Neural cell (in vitro differentiated cells): ENCODE measurements around the gene SLC38A4. TPM values are rescaled to one million over a fixed set of nuclear protein-coding genes. Genes with fewer than 3 reads are reported as not detected.

Experiments used
- H2AFZ ChIP-seq: fragments of 200-600, 300-800 bp; sonication (generic), shearing (Covaris generic); 2 replicates; pipeline ENCODE4 v1.6.0; 2014; ENCODE audit warnings: low read depth, mild to moderate bottlenecking, antibody characterized with exemption, low read length, moderate library complexity
- H3F3A ChIP-seq: fragments of 200-600 bp; shearing (Covaris generic); 2 replicates; pipeline ENCODE4 v1.6.1; 2016; ENCODE audit warnings: mild to moderate bottlenecking, moderate library complexity, mixed read lengths, antibody characterized with exemption, low read length; ENCODE audit not compliant: insufficient read depth, poor library complexity, severe bottlenecking
- H3K27ac ChIP-seq: fragments of 200-600, 300-800 bp; sonication (generic), shearing (Covaris generic); 2 replicates; pipeline ENCODE4 v1.5.1; 2014; ENCODE audit warnings: mild to moderate bottlenecking, low read length, moderate library complexity
- H3K27me3 ChIP-seq: fragments of 300-800, 200-600 bp; sonication (generic), shearing (Covaris generic); 2 replicates; pipeline ENCODE4 v1.6.0; 2014; ENCODE audit warnings: mild to moderate bottlenecking, low read depth, low read length, moderate library complexity; ENCODE audit not compliant: insufficient read depth
- H3K36me3 ChIP-seq: fragments of 300-800, 200-600 bp; sonication (generic), shearing (Covaris generic); 2 replicates; pipeline ENCODE4 v1.5.1; 2014; ENCODE audit warnings: mild to moderate bottlenecking, antibody characterized with exemption, low read length, moderate library complexity; ENCODE audit not compliant: insufficient read depth
- H3K4me2 ChIP-seq: fragments of 300-800, 200-600 bp; sonication (generic), shearing (Covaris generic); 2 replicates; pipeline ENCODE4 v1.6.0; 2014; ENCODE audit warnings: mild to moderate bottlenecking, low read length
- H3K4me3 ChIP-seq: fragments of 300-800, 200-600 bp; sonication (generic), shearing (Covaris generic); 2 replicates; pipeline ENCODE4 v1.5.1; 2014; ENCODE audit warnings: mild to moderate bottlenecking, low read length, moderate library complexity
- H3K79me2 ChIP-seq: fragments of 200-600 bp; shearing (Covaris generic); replicated peaks from 2 replicates; pipeline ENCODE4 v1.6.0; 2014; ENCODE audit warnings: mild to moderate bottlenecking, low read length, moderate library complexity; ENCODE audit not compliant: insufficient read depth
- H3K9ac ChIP-seq: fragments of 300-800, 200-600 bp; sonication (generic), shearing (Covaris generic); 2 replicates; pipeline ENCODE4 v1.6.1; 2016; ENCODE audit warnings: mild to moderate bottlenecking, low read length, mixed read lengths
- H3K9me2 ChIP-seq: fragments of 200-600 bp; shearing (Covaris generic); 2 replicates; pipeline ENCODE4 v1.6.1; 2016; ENCODE audit warnings: mild to moderate bottlenecking, low read length, mixed read lengths; ENCODE audit not compliant: insufficient read depth
- H3K9me3 ChIP-seq: fragments of 200-600, 300-800 bp; sonication (generic), shearing (Covaris generic); 2 replicates; pipeline ENCODE4 v1.6.1; 2016; ENCODE audit warnings: mild to moderate bottlenecking, mixed run types, low read length, moderate library complexity, mixed read lengths
- H4K20me1 ChIP-seq: fragments of 200-600 bp; shearing (Covaris generic); 2 replicates; pipeline ENCODE4 v1.6.1; 2016; ENCODE audit warnings: mild to moderate bottlenecking, mixed run types; ENCODE audit not compliant: insufficient read depth
- EP300 ChIP-seq: fragments of 450-650 bp; conservative IDR thresholded peaks from 2 replicates; pipeline ENCODE4 v1.6.1; 2014; ENCODE audit warnings: antibody characterized with exemption, mild to moderate bottlenecking, moderate library complexity; ENCODE audit not compliant: poor library complexity, severe bottlenecking
- EZH2 ChIP-seq: fragments of 200-600, 300-800 bp; shearing (Covaris generic), sonication (generic); IDR thresholded peaks from 2 replicates; pipeline ENCODE4 v1.6.1; 2014; ENCODE audit warnings: antibody characterized with exemption, low read length, borderline replicate concordance, mild to moderate bottlenecking; ENCODE audit not compliant: insufficient read depth, poor library complexity, severe bottlenecking
- MXI1 ChIP-seq: fragments of 450-650 bp; conservative IDR thresholded peaks from 2 replicates; pipeline ENCODE4 v1.6.1; 2014; ENCODE audit warnings: antibody characterized with exemption, mild to moderate bottlenecking; ENCODE audit not compliant: poor library complexity, severe bottlenecking
- POLR2AphosphoS5 ChIP-seq: IDR thresholded peaks from 2 replicates; pipeline ENCODE4 v1.6.1; 2012
- RAD21 ChIP-seq: fragments of 450-650 bp; conservative IDR thresholded peaks from 2 replicates; pipeline ENCODE4 v1.6.1; 2014; ENCODE audit warnings: antibody characterized with exemption, mild to moderate bottlenecking, moderate library complexity
- SMC3 ChIP-seq: fragments of 450-650 bp; conservative IDR thresholded peaks from 2 replicates; pipeline ENCODE4 v1.6.1; 2014; ENCODE audit warnings: antibody characterized with exemption, mild to moderate bottlenecking, moderate library complexity; ENCODE audit not compliant: poor library complexity
- TAF1 ChIP-seq: IDR thresholded peaks from 2 replicates; pipeline ENCODE4 v1.6.1; 2012; ENCODE audit warnings: low read depth
- polyA plus RNA-seq: library from polyadenylated mRNA; depleted of rRNA; stranded (reverse); fragments of >200 nt; gene quantifications from 2 replicates; pipeline ENCODE4 v1.2.3, GENCODE V29; 2014
- TF ChIP-seq, protein P1 (sequence below): fragments of 450-650 bp; IDR thresholded peaks from 2 replicates; pipeline ENCODE4 v1.5.1; 2014; ENCODE audit warnings: antibody characterized with exemption, mild to moderate bottlenecking, moderate library complexity; ENCODE audit not compliant: poor library complexity, severe bottlenecking
- TF ChIP-seq, protein P2 (sequence below): IDR thresholded peaks from 2 replicates; pipeline ENCODE4 v1.6.1; 2012; ENCODE audit warnings: borderline replicate concordance

SLC38A4 gene
- polyA plus RNA-seq, 1 donor from 2014 or later, result not detected

DNA sequence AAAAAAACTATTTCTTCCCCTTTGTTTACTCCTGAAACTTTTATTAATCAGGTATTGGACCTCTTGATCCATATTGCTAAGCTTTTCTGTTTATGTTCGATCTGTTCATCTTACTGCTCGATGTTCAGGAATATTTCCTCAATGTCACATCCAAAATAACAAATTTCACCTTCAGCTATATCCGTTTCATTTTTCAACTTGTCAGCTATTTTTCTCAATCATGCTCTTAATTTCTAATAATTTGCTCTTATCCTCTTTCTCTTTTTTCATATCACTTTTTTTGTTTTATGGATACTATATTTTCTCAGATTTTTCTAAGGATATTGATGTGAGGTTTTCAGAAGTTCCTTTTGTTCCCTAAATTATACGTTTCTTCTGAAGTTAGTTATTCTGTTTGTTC is 29.8 kb downstream of the SLC38A4 start:
- Histone ChIP-seq H3F3A (no peaks in the 10 kb centered on the region), H4K20me1 (no peaks in the 10 kb centered on the region), H3K4me3 (no peak overlapping the region), H3K36me3 (no peaks in the 10 kb centered on the region), H3K9ac (no peak overlapping the region), H2AFZ (no peak overlapping the region), H3K9me2 (no peaks in the 10 kb centered on the region), H3K27ac (no peak overlapping the region), H3K9me3 (no peaks in the 10 kb centered on the region), H3K27me3 (no peaks in the 10 kb centered on the region), H3K4me2 (no peak overlapping the region), H3K79me2 (no peaks in the 10 kb centered on the region)
- TF ChIP-seq SMC3 (no peak), RAD21 (no peak), EP300 (no peak), EZH2 (no peak)

DNA sequence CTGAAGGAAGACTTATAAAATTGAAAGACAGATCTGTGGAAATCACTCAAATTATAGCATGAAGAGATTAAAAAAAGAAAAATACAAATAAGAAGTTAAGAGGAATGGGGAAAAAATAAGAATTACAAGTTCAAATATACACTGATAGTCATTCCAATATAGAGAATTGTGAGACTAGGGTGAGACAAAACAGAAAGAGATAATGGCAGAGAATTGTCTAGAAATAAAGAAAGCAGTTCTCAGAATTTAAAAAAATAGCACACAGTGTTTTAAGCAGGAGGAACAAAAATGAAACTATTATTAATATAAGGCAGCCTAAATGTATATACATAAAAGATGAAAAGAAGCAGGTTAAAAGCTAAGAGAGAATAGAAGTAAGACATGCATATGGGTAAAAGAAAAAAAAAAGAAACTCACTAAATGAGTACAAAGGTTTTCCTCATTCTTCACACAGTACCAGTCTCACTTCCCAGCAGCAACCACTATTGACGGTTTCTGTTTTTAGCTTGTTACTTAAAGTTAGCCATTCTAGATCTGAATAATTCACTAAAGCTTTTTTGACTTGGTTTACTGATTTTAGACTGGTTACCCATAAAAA is 31.1 kb downstream of the SLC38A4 start:
- Histone ChIP-seq H3F3A (no peaks in the 10 kb centered on the region), H2AFZ (no peak overlapping the region), H3K9ac (no peak overlapping the region), H3K9me3 (no peaks in the 10 kb centered on the region), H3K36me3 (no peaks in the 10 kb centered on the region), H3K27me3 (no peaks in the 10 kb centered on the region), H3K27ac (no peak overlapping the region), H3K4me2 (no peak overlapping the region), H3K79me2 (no peaks in the 10 kb centered on the region), H3K4me3 (no peak overlapping the region), H4K20me1 (no peaks in the 10 kb centered on the region), H3K9me2 (no peaks in the 10 kb centered on the region)
- TF ChIP-seq MXI1, result no peak
- TF ChIP-seq POLR2AphosphoS5, result no peak
- TF ChIP-seq SMC3, result no peak
- TF ChIP-seq EP300, result no peak
- TF ChIP-seq TAF1, result no peak
- TF ChIP-seq, protein P1, sequence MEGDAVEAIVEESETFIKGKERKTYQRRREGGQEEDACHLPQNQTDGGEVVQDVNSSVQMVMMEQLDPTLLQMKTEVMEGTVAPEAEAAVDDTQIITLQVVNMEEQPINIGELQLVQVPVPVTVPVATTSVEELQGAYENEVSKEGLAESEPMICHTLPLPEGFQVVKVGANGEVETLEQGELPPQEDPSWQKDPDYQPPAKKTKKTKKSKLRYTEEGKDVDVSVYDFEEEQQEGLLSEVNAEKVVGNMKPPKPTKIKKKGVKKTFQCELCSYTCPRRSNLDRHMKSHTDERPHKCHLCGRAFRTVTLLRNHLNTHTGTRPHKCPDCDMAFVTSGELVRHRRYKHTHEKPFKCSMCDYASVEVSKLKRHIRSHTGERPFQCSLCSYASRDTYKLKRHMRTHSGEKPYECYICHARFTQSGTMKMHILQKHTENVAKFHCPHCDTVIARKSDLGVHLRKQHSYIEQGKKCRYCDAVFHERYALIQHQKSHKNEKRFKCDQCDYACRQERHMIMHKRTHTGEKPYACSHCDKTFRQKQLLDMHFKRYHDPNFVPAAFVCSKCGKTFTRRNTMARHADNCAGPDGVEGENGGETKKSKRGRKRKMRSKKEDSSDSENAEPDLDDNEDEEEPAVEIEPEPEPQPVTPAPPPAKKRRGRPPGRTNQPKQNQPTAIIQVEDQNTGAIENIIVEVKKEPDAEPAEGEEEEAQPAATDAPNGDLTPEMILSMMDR, result no peak
- no peak for TF ChIP-seq RAD21
- no peak for TF ChIP-seq EZH2
- TF ChIP-seq, protein P2, sequence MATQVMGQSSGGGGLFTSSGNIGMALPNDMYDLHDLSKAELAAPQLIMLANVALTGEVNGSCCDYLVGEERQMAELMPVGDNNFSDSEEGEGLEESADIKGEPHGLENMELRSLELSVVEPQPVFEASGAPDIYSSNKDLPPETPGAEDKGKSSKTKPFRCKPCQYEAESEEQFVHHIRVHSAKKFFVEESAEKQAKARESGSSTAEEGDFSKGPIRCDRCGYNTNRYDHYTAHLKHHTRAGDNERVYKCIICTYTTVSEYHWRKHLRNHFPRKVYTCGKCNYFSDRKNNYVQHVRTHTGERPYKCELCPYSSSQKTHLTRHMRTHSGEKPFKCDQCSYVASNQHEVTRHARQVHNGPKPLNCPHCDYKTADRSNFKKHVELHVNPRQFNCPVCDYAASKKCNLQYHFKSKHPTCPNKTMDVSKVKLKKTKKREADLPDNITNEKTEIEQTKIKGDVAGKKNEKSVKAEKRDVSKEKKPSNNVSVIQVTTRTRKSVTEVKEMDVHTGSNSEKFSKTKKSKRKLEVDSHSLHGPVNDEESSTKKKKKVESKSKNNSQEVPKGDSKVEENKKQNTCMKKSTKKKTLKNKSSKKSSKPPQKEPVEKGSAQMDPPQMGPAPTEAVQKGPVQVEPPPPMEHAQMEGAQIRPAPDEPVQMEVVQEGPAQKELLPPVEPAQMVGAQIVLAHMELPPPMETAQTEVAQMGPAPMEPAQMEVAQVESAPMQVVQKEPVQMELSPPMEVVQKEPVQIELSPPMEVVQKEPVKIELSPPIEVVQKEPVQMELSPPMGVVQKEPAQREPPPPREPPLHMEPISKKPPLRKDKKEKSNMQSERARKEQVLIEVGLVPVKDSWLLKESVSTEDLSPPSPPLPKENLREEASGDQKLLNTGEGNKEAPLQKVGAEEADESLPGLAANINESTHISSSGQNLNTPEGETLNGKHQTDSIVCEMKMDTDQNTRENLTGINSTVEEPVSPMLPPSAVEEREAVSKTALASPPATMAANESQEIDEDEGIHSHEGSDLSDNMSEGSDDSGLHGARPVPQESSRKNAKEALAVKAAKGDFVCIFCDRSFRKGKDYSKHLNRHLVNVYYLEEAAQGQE, result no peak
